Measurements from ENCODE around the gene OR2B6.

Gene OR2B6

GRCh38 chr6:28005152-28005890, 48.3 kb downstream of the OR2B6 start:
- no peak for DNase-seq
- H3K36me3 Mint-ChIP-seq (ENCODE audit: low read depth), result no peaks in the 10 kb centered on the region
- H3K27me3 Mint-ChIP-seq (ENCODE audit: low read depth, poor library complexity), result peaks cover 4% of the 10 kb centered on the region
- H3K4me3 Mint-ChIP-seq, result no peak overlapping the region
- no peaks in the 10 kb centered on the region for H3K9me3 Mint-ChIP-seq
- no peak for TF ChIP-seq CTCF (IDR thresholded peaks at IDR 0.05)
- peak overlapping the region; percentile 72 for H3K27ac Mint-ChIP-seq
- H3K4me1 Mint-ChIP-seq, result peaks cover 50% of the 10 kb centered on the region

GRCh38 chr6:28005975-28006374, 48.9 kb downstream of the OR2B6 start:
- no peak for TF ChIP-seq CTCF (IDR thresholded peaks at IDR 0.05)
- no peak overlapping the region for H3K27ac Mint-ChIP-seq
- H3K9me3 Mint-ChIP-seq, result no peaks in the 10 kb centered on the region
- no peaks in the 10 kb centered on the region for H3K36me3 Mint-ChIP-seq (ENCODE audit: low read depth)
- no peak for DNase-seq
- H3K4me3 Mint-ChIP-seq, result no peak overlapping the region
- peaks cover 44% of the 10 kb centered on the region for H3K4me1 Mint-ChIP-seq
- H3K27me3 Mint-ChIP-seq (ENCODE audit: low read depth, poor library complexity), result peaks cover 4% of the 10 kb centered on the region
